ENCODE data around the gene ZCCHC2.

- TF ChIP-seq, protein P1, sequence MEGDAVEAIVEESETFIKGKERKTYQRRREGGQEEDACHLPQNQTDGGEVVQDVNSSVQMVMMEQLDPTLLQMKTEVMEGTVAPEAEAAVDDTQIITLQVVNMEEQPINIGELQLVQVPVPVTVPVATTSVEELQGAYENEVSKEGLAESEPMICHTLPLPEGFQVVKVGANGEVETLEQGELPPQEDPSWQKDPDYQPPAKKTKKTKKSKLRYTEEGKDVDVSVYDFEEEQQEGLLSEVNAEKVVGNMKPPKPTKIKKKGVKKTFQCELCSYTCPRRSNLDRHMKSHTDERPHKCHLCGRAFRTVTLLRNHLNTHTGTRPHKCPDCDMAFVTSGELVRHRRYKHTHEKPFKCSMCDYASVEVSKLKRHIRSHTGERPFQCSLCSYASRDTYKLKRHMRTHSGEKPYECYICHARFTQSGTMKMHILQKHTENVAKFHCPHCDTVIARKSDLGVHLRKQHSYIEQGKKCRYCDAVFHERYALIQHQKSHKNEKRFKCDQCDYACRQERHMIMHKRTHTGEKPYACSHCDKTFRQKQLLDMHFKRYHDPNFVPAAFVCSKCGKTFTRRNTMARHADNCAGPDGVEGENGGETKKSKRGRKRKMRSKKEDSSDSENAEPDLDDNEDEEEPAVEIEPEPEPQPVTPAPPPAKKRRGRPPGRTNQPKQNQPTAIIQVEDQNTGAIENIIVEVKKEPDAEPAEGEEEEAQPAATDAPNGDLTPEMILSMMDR (conservative IDR thresholded peaks at IDR 0.05; ENCODE audit: low read depth, low read length): no peak
- TF ChIP-seq EZH2 (IDR thresholded peaks at IDR 0.05; ENCODE audit: borderline replicate concordance, low read depth, low read length, poor library complexity, severe bottlenecking): no peak
These were observed 37.9 kb upstream of the ZCCHC2 start for GRCh38 chr18:62484941-62485340.
